ENCODE data around the gene SOX2. TPM values are rescaled to one million over a fixed set of nuclear protein-coding genes. Genes with fewer than 3 reads are reported as not detected.
A peak's percentile ranks its signal among the peaks of the same experiment; 100 is the strongest.

Gene SOX2
- total RNA-seq (not detected), polyA plus RNA-seq (not detected), total RNA-seq (0 to 0.09 (median 0) reads per million in 6 experiments)

DNA sequence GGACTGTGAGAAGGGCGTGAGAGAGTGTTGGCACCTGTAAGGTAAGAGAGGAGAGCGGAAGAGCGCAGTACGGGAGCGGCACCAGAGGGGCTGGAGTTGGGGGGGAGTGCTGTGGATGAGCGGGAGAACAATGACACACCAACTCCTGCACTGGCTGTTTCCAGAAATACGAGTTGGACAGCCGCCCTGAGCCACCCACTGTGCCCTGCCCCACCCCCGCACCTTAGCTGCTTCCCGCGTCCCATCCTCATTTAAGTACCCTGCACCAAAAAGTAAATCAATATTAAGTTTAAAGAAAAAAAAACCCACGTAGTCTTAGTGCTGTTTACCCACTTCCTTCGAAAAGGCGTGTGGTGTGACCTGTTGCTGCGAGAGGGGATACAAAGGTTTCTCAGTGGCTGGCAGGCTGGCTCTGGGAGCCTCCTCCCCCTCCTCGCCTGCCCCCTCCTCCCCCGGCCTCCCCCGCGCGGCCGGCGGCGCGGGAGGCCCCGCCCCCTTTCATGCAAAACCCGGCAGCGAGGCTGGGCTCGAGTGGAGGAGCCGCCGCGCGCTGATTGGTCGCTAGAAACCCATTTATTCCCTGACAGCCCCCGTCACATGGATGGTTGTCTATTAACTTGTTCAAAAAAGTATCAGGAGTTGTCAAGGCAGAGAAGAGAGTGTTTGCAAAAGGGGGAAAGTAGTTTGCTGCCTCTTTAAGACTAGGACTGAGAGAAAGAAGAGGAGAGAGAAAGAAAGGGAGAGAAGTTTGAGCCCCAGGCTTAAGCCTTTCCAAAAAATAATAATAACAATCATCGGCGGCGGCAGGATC, at the start of gene SOX2:
Gene SOX2 (plus strand): TSS at position 601 of the 811 bp plus-strand sequence. CDS start 436 bp downstream, outside the sequence.
- H3K4me3 Mint-ChIP-seq: peak within 1 kb of the TSS in 9 of 10 donors; percentile 28 to 68 (median 41)
- POLR2A ChIA-PET: no interaction called here
- H3K36me3 Mint-ChIP-seq: peaks cover 5 to 22% (median 12%) of the 10 kb centered on the region in 3 donors
- peak; percentile 28 to 73 for ATAC-seq
- DNase-seq: peak in 4 of 10 donors; percentile 30 to 37 (median 34)
- H3K27me3 Mint-ChIP-seq: peaks cover 19 to 64% (median 47%) of the 10 kb centered on the region in 5 donors
- peak within 1 kb of the TSS in 1 of 10 donors; percentile 75 for H3K27ac Mint-ChIP-seq
- peaks cover 5 to 15% (median 8%) of the 10 kb centered on the region in 4 donors for H3K4me1 Mint-ChIP-seq
- H3K9me3 Mint-ChIP-seq: peaks cover 0 to 37% (median 19%) of the 10 kb centered on the region in 9 donors

DNA sequence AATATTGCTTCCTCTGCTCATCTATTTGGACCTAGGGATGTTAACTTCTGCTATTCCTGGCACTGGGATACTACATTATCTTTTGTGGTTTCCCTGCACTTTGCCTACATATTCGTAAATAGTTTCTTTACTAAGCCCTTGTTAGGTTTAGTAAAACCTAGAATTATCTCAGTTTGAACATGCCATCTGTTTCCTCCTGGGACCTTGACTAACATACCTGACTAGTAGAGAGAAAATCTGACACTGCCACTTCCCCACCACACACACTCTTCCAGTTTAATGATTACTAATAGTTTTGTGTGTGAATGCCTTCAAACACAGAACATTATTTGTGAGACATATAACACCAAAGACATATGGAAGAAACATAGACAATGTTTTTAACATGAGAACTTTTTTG, 28.2 kb upstream of the SOX2 start:
- Mint-ChIP-seq H3K4me3 (no peak overlapping the region), H3K9me3 (peaks cover 0 to 9% (median 3%) of the 10 kb centered on the region in 9 donors), H3K27me3 (peaks cover 17 to 25% (median 21%) of the 10 kb centered on the region in 5 donors), H3K36me3 (peaks cover 0 to 2% (median 0%) of the 10 kb centered on the region in 3 donors), H3K4me1 (no peaks in the 10 kb centered on the region), H3K27ac (no peak overlapping the region)
- no peak for DNase-seq
- ATAC-seq: no peak
- POLR2A ChIA-PET: no interaction called here

GRCh38 chr3:181687190-181687589, 24.5 kb upstream of the SOX2 start:
- no peak overlapping the region for H3K27ac Mint-ChIP-seq
- H3K4me3 Mint-ChIP-seq: no peak overlapping the region
- POLR2A ChIA-PET: no interaction called here
- no peak for DNase-seq
- peaks cover 23 to 44% (median 29%) of the 10 kb centered on the region in 5 donors for H3K27me3 Mint-ChIP-seq
- no peak for ATAC-seq
- H3K4me1 Mint-ChIP-seq: no peaks in the 10 kb centered on the region
- peaks cover 0 to 2% (median 0%) of the 10 kb centered on the region in 3 donors for H3K36me3 Mint-ChIP-seq
- peaks cover 0 to 4% (median 0%) of the 10 kb centered on the region in 9 donors for H3K9me3 Mint-ChIP-seq

DNA sequence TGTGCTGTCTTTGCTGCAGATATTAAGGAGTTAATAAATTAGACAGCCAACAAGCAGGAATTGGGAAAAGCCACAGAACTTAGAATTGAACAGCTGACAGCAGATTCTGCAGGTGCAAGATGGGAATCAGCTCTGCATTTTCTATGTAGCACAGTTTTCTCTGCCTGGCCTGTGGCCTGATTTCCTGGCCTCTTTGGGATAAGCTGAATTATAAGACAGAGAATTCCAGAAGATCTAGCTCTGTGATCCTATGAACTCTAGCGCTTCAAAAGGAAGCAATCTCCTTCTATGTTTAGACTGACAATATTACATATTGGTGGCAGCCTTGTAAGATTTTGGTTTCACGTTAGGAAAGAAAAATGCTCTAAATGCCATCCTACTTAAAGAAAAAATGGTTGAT, 24.0 kb upstream of the SOX2 start:
- Mint-ChIP-seq H3K27me3 (peaks cover 21 to 49% (median 33%) of the 10 kb centered on the region in 5 donors), H3K27ac (no peak overlapping the region), H3K4me3 (no peak overlapping the region), H3K4me1 (no peaks in the 10 kb centered on the region), H3K36me3 (peaks cover 0 to 2% (median 0%) of the 10 kb centered on the region in 3 donors), H3K9me3 (peaks cover 0 to 2% (median 0%) of the 10 kb centered on the region in 9 donors)
- POLR2A ChIA-PET: no interaction called here
- ATAC-seq: no peak
- DNase-seq: no peak

- Mint-ChIP-seq H3K27me3 (peaks cover 15 to 38% (median 29%) of the 10 kb centered on the region in 5 donors), H3K9me3 (no peaks in the 10 kb centered on the region), H3K4me3 (no peak overlapping the region), H3K36me3 (no peaks in the 10 kb centered on the region), H3K27ac (no peak overlapping the region), H3K4me1 (no peaks in the 10 kb centered on the region)
- ATAC-seq (no peak), DNase-seq (no peak)
- POLR2A ChIA-PET: no interaction called here
Observed at GRCh38 chr3:181689546-181689945, 22.2 kb upstream of the SOX2 start.

- Mint-ChIP-seq H3K27ac (no peak overlapping the region), H3K4me1 (peaks cover 0 to 6% (median 2%) of the 10 kb centered on the region in 4 donors), H3K27me3 (peaks cover 14 to 41% (median 30%) of the 10 kb centered on the region in 5 donors), H3K4me3 (no peak overlapping the region), H3K9me3 (no peaks in the 10 kb centered on the region), H3K36me3 (no peaks in the 10 kb centered on the region)
- POLR2A ChIA-PET: no interaction called here
- ATAC-seq (no peak), DNase-seq (no peak)
Observed at GRCh38 chr3:181690769-181691168, 21.0 kb upstream of the SOX2 start.

GRCh38 chr3:181691901-181692300, 19.8 kb upstream of the SOX2 start:
- Mint-ChIP-seq H3K9me3 (peaks cover 0 to 3% (median 0%) of the 10 kb centered on the region in 9 donors), H3K36me3 (peaks cover 0 to under 1% (median 0%) of the 10 kb centered on the region in 3 donors), H3K27ac (no peak overlapping the region), H3K27me3 (peaks cover 22 to 52% (median 39%) of the 10 kb centered on the region in 5 donors), H3K4me3 (no peak overlapping the region), H3K4me1 (peaks cover 6 to 9% (median 7%) of the 10 kb centered on the region in 4 donors)
- ATAC-seq (no peak), DNase-seq (no peak)
- POLR2A ChIA-PET: no interaction called here

DNA sequence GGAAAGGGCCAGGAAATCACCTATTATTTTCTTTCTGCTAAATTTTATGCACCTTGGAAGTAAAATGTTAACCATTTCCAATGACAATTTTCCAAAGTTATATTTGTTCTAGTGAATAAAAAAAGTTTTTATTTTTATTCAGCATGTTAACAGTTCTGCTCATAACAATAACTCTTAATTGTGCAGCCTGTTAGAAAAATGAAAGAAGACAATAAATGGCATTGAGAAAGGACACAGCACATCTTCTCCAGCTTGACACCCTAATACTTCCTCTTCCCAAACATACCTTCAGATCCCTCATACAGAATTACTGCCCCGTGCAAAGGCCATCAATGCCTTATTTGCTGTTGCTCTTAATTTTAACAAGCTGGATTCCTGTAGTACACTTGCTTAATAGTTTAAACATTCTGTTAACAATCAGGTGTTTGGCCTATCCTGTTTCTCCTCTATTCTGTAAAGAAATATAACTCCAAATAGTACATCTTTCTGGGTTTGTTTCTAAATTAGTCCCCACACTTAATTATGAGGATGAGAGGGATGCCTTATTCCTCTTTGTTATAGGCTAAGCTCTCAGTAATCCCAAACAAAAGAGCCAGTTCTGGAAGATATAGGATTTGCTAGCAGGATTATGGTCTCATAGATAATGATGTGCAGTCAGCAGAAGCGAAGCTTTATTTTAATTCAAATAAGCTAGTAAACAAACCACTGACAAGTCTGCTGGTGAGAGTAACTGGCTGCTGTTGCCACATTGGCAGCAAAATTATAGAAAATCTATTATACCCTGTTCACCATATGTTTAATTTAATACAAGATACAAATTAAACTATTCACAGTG, 19.2 kb upstream of the SOX2 start:
- H3K36me3 Mint-ChIP-seq: peaks cover 0 to 7% (median 0%) of the 10 kb centered on the region in 3 donors
- DNase-seq: no peak
- peaks cover 24 to 58% (median 46%) of the 10 kb centered on the region in 5 donors for H3K27me3 Mint-ChIP-seq
- POLR2A ChIA-PET: no interaction called here
- no peak overlapping the region for H3K27ac Mint-ChIP-seq
- H3K4me1 Mint-ChIP-seq: peaks cover 6 to 9% (median 7%) of the 10 kb centered on the region in 4 donors
- no peak for ATAC-seq
- peaks cover 0 to 7% (median under 1%) of the 10 kb centered on the region in 9 donors for H3K9me3 Mint-ChIP-seq
- no peak overlapping the region for H3K4me3 Mint-ChIP-seq

DNA sequence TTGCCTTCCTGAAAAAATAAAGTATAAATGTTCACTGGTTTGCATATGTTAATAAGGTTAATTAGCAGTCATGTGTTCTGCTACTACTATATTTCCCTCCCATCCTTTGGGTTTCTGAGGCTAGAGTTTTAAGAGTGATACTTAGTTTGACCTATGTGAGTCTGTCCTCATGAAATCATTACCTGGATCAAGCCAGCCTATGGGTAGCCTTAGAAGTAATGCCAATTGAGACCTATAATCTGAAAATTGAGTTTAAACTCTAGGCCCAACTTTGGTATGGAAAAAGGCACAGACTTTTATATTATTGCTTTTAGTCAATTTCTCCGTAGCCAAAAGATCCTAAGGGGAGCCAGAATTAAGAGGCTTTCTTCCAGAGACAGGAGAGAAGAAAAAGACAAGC, 18.4 kb upstream of the SOX2 start:
- Mint-ChIP-seq H3K27ac (no peak overlapping the region), H3K36me3 (peaks cover 0 to 13% (median 0%) of the 10 kb centered on the region in 3 donors), H3K27me3 (peaks cover 30 to 66% (median 53%) of the 10 kb centered on the region in 5 donors), H3K4me1 (peaks cover 6 to 9% (median 7%) of the 10 kb centered on the region in 4 donors), H3K9me3 (peaks cover 0 to 14% (median 4%) of the 10 kb centered on the region in 9 donors), H3K4me3 (no peak overlapping the region)
- POLR2A ChIA-PET: no interaction called here
- DNase-seq (no peak), ATAC-seq (no peak)

DNA sequence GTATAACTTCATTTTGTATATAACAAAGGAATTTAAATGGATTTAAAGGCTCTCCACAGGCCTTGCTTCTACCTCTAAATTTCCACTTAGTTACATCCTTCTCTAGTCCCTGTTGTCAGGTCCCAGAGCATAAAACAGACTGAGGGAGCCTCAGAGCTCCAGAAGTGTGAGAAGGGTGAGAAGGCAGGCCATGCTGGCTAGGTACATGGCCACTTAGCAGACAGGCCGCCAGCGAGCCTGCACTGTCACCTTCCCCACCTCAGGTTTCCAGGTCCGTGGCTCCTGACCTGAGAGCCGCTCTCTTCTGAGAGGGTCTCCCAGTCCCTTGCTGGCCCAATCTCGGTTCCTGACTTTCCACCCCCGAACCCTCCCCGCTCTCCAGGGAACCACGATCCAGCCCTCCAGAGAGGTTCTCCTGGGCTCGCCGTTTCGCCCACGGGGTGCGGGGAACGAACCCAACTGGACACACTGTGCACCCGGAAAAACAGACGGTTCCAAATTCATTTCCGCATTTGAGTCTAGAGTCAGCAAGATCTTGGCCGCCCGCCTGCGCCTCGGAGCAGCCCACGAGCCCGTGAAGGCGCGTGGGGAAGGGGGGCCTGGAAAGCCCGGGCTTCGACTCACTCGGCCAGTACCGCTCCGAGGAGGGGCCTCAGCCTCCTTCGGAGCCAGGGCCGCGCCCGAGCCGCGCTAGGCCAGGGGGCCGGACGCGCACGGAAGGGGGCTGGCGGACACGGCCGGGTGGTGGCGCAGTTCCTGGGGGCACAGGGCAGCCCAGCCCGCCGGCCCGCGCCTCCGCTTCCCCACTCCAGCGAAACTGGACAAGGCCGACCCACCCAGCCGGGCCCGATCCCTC, 16.7 kb upstream of the SOX2 start:
- peaks cover 40 to 83% (median 67%) of the 10 kb centered on the region in 5 donors for H3K27me3 Mint-ChIP-seq
- no peak overlapping the region for H3K27ac Mint-ChIP-seq
- peak overlapping the region in 1 of 10 donors; percentile 20 for H3K4me3 Mint-ChIP-seq
- peaks cover 0 to 25% (median 0%) of the 10 kb centered on the region in 3 donors for H3K36me3 Mint-ChIP-seq
- ATAC-seq: no peak
- H3K9me3 Mint-ChIP-seq: peaks cover 0 to 32% (median 4%) of the 10 kb centered on the region in 9 donors
- peaks cover 6 to 9% (median 8%) of the 10 kb centered on the region in 4 donors for H3K4me1 Mint-ChIP-seq
- POLR2A ChIA-PET: no interaction called here
- DNase-seq: no peak

DNA sequence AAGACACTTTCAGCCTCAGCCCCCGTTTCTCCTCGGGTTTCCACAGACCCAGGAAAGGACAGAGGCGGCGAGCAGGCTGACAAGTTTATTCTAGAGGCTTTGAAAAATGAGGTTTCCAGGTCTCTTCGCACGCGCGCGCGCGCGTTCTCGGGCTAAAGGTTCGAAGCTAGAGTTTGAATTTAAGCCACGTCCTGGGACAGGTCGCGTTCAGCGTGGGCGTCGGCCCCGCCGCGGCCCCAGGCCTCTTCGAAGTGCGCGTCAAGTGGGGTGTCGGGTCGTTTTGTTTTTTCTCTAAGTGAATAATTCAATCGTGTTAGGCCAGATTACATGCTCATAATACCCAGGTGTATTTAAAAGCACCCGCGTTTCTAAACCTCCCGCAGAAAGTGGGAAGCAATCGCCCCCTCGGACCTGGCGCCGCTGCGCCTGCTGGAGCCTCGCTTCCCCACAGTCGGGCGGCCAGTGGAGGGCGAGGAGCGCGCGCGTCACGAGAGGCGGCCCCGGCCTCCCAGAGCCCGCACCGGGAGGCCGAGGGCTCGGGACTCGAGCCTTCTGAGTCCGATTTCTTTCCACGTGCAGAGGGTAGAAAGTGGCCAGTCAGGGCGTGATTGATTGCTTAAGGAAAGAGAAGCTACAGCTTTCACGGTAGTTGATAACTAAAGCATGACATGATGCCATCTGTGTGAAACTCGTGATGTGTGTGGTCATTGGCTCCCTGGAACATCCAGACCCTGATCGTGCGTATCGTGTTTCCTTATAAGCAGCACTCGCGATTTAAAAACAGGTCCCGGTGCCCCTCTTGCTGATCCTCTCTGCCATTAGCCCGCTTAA, 15.8 kb upstream of the SOX2 start:
- no peak for ATAC-seq
- no peak for DNase-seq
- Mint-ChIP-seq H3K27ac (no peak overlapping the region), H3K9me3 (peaks cover 0 to 39% (median 11%) of the 10 kb centered on the region in 9 donors), H3K4me1 (peaks cover 13 to 17% (median 16%) of the 10 kb centered on the region in 4 donors), H3K36me3 (peaks cover 2 to 33% (median 7%) of the 10 kb centered on the region in 3 donors), H3K4me3 (peak overlapping the region in 7 of 10 donors; percentile 3 to 61 (median 36)), H3K27me3 (peaks cover 45 to 83% (median 70%) of the 10 kb centered on the region in 5 donors)
- POLR2A ChIA-PET: no interaction called here
